GM18526 (cell line): ENCODE data around the gene TMPRSS7.

Experiments
- POLR2A ChIP-seq: IDR thresholded peaks from 3 replicates; pipeline ENCODE4 v1.6.1; 2011; ENCODE audit not compliant: insufficient read length; ENCODE audit errors: extremely low read depth

Gene TMPRSS7

GRCh38 chr3:112005091-112005672 lies 29.4 kb upstream of the TMPRSS7 start:
- TF ChIP-seq POLR2A = no peak

GRCh38 chr3:112007633-112008032 lies 26.9 kb upstream of the TMPRSS7 start:
- no peak for TF ChIP-seq POLR2A

- TF ChIP-seq POLR2A = no peak
Measured at GRCh38 chr3:112009670-112010069, 24.9 kb upstream of the TMPRSS7 start.

- no peak for TF ChIP-seq POLR2A
Measured at GRCh38 chr3:112010636-112011035, 23.9 kb upstream of the TMPRSS7 start.

- no peak for TF ChIP-seq POLR2A
Measured at GRCh38 chr3:112011376-112011940, 23.1 kb upstream of the TMPRSS7 start.

GRCh38 chr3:112012205-112012992 lies 22.1 kb upstream of the TMPRSS7 start:
- no peak for TF ChIP-seq POLR2A

GRCh38 chr3:112013058-112013783 lies 21.3 kb upstream of the TMPRSS7 start:
- no peak for TF ChIP-seq POLR2A

- TF ChIP-seq POLR2A = no peak
Measured at GRCh38 chr3:112013784-112014143, 20.8 kb upstream of the TMPRSS7 start.

- TF ChIP-seq POLR2A = no peak
Measured at GRCh38 chr3:112017091-112017490, 17.4 kb upstream of the TMPRSS7 start.

GRCh38 chr3:112018712-112019111 lies 15.8 kb upstream of the TMPRSS7 start:
- no peak for TF ChIP-seq POLR2A

- no peak for TF ChIP-seq POLR2A
Measured at GRCh38 chr3:112019716-112020115, 14.8 kb upstream of the TMPRSS7 start.

- TF ChIP-seq POLR2A = no peak
Measured at GRCh38 chr3:112020674-112021085, 13.9 kb upstream of the TMPRSS7 start.

- no peak for TF ChIP-seq POLR2A
Measured at GRCh38 chr3:112027142-112027541, 7.4 kb upstream of the TMPRSS7 start.

- TF ChIP-seq POLR2A = no peak
Measured at GRCh38 chr3:112027826-112028225, 6.7 kb upstream of the TMPRSS7 start.

GRCh38 chr3:112030901-112031300 lies 3.6 kb upstream of the TMPRSS7 start:
- no peak for TF ChIP-seq POLR2A
